SJSA1 (cell line): Measurements from ENCODE around the gene SMIM29. TPM values are rescaled to one million over a fixed set of nuclear protein-coding genes. Genes with fewer than 3 reads are reported as not detected.
"Not testable (repeated sequence)": the region's sequence is repeated elsewhere in the genome, so short reads cannot be mapped to it uniquely, and the experiment has no call there.

Source experiments
- DNase-seq, 2 experiments: peaks; one replicate each; pipeline ENCODE4 v3.0.0-alpha.2; 2015 to 2020; ENCODE audit warnings: low spot score in 2 of 2, low read depth in 1 of 2
- H3K27ac ChIP-seq: fragments of 250-450 bp; sonication (Bioruptor Pico); 2 replicates; pipeline ENCODE4 v1.5.1; 2020; ENCODE audit warnings: mild to moderate bottlenecking, moderate library complexity
- H3K27me3 ChIP-seq: fragments of 250-450 bp; sonication (Bioruptor Pico); replicated peaks from 2 replicates; pipeline ENCODE4 v1.5.1; 2020; ENCODE audit warnings: mild to moderate bottlenecking, moderate library complexity
- H3K36me3 ChIP-seq: fragments of 250-450 bp; sonication (Bioruptor Pico); 2 replicates; pipeline ENCODE4 v1.5.1; 2020; ENCODE audit warnings: mild to moderate bottlenecking
- H3K4me1 ChIP-seq: fragments of 250-450 bp; sonication (Bioruptor Pico); replicated peaks from 2 replicates; pipeline ENCODE4 v1.6.1; 2021; ENCODE audit warnings: mild to moderate bottlenecking
- H3K4me3 ChIP-seq: fragments of 250-450 bp; sonication (Bioruptor Pico); 2 replicates; pipeline ENCODE4 v1.5.1; 2020; ENCODE audit warnings: mild to moderate bottlenecking
- H3K9me3 ChIP-seq: fragments of 250-450 bp; sonication (Bioruptor Pico); replicated peaks from 2 replicates; pipeline ENCODE4 v1.5.1; 2020; ENCODE audit warnings: mild to moderate bottlenecking
- total RNA-seq: library from RNA; depleted of rRNA; stranded (reverse); fragments of >200 nt; shearing (Covaris generic); gene quantifications from 2 replicates; pipeline ENCODE4 v1.2.3, GENCODE V29; 2014

The SMIM29 gene
- total RNA-seq, 1 experiment from 2014 or later = 24.5 TPM

- peak overlapping the region; percentile 67 for H3K27ac ChIP-seq
- H3K27me3 ChIP-seq = no peaks in the 10 kb centered on the region
- peaks cover 40% of the 10 kb centered on the region for H3K4me1 ChIP-seq
- peak in 1 of 2 experiments; percentile 81 for DNase-seq
- peaks cover 18% of the 10 kb centered on the region for H3K36me3 ChIP-seq
- H3K4me3 ChIP-seq = peak overlapping the region; percentile 65
- no peaks in the 10 kb centered on the region for H3K9me3 ChIP-seq
These were observed 859 bp upstream of the SMIM29 start for GRCh38 chr6:34249469-34250261.

DNA sequence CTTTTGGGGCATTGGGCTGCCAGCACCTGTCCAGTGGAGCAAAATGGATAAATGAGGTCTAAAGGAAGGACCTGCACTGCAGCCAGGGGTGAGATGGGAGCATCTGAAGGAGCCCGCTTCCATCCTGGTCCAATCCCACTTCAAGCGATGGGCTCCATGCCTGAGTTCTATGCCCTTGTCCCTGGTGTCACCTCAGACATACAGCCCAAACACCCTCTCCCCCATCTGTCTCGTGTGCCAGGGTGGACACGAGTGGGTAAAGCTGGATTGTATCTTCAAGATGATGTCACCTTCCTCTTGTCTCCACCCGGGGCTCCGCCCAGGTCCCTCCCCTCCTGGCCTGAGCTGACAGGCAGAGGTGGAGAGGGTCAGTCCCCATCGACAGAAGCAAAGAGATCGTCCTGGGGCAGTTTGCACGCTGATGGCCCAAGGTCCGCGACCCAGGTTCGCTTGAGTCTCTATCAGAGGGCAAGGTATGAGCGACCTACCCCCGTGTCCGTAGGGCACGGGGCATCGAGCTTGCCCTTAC lies 544 bp downstream of the SMIM29 start:
- Histone ChIP-seq H3K36me3 (peaks cover 25% of the 10 kb centered on the region), H3K4me1 (peaks cover 54% of the 10 kb centered on the region), H3K9me3 (no peaks in the 10 kb centered on the region), H3K27ac (peak overlapping the region; percentile 27), H3K4me3 (peak overlapping the region; percentile 65), H3K27me3 (no peaks in the 10 kb centered on the region)
- DNase-seq = peak; percentile 57 to 70

DNA sequence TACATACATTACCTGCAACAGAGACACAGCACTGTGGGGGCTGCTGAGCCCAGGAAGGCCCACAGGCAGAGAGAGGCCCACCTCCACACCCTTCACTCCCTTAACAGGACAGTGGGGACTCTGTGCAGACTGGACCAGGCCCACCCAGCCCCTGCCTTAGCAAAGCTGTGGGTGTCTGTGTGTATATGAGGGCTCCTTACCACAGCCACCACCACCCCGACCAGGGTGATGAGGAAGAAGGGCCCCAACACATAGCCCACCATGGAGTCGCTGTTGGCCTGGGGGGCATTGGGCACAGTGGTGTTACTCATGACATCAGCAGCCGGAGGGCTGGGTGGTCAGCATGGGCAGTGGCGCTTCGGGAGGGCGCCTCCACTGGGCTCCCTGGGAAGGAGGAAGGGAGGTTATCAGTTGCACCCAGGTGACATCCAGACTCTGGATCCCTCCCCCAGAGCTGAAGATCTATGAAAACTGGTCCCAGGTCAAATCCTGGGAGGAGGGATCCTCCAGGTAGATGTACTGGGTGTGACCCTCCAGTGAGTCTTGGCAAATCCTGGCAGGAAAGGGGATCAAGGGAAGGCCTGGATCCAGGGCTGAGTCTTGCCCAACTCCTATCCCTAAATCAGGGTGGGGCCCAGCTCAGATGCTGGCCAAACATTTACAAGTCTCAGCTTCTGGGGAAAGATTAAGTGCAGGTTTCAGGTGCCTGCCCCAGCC lies 1.2 kb downstream of the SMIM29 start:
- no peak for DNase-seq
- peaks cover 31% of the 10 kb centered on the region for H3K36me3 ChIP-seq
- peak overlapping the region; percentile 65 for H3K4me3 ChIP-seq
- peaks cover 60% of the 10 kb centered on the region for H3K4me1 ChIP-seq
- no peaks in the 10 kb centered on the region for H3K27me3 ChIP-seq
- H3K9me3 ChIP-seq = no peaks in the 10 kb centered on the region
- no peak overlapping the region for H3K27ac ChIP-seq

DNA sequence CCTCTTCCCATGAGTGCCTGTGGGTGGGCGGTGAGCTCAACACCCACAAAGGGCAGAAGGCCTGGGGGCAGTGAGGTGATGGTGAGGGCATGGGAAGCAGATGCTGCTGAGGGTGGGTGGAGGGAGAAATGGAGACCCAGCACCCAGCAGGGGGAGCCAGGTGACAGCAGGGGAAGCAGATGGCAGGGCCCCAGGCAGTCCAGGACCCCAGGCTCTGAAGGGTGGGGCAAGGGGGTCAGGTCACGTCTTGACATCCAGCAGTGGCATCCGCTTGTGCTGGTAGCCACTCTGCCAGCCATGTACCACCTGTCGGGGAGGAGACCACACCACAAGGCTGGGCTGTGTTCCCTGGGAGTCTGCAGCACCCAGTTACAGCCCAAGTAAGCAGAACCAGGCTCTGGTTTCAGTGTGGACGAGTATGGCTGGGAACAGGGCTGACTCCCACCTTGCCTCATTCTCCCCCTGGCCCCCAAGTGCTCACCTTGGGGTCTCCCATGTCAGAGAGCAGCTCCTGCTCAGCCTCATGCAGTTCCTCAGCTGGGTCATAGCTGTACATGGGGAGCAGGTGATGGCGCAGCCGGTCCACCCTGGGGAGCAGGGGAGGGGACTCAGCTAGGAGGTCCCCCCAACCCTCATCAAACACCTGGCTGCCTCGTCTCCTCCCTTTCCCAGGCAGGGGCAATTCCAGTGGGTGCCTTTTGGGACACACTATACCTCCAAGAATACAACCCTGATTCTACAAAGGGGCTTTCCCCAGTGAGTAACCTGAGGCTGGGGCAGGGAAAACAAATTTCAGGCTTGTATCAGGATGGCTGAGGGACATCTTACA lies 2.0 kb downstream of the SMIM29 start:
- peaks cover 39% of the 10 kb centered on the region for H3K36me3 ChIP-seq
- peak overlapping the region; percentile 31 for H3K27ac ChIP-seq
- DNase-seq = peak; percentile 61 to 78
- H3K27me3 ChIP-seq = no peaks in the 10 kb centered on the region
- H3K4me1 ChIP-seq = peaks cover 68% of the 10 kb centered on the region
- H3K9me3 ChIP-seq = no peaks in the 10 kb centered on the region
- no peak overlapping the region for H3K4me3 ChIP-seq

- Histone ChIP-seq H3K27ac (peak overlapping the region; percentile 31; the same call in 1 of the 2 replicates), H3K4me1 (peaks cover 69% of the 10 kb centered on the region), H3K36me3 (peaks cover 45% of the 10 kb centered on the region), H3K27me3 (no peaks in the 10 kb centered on the region), H3K4me3 (no peak overlapping the region), H3K9me3 (no peaks in the 10 kb centered on the region)
- DNase-seq = no peak
These were observed 2.6 kb downstream of the SMIM29 start for GRCh38 chr6:34246249-34246562.

DNA sequence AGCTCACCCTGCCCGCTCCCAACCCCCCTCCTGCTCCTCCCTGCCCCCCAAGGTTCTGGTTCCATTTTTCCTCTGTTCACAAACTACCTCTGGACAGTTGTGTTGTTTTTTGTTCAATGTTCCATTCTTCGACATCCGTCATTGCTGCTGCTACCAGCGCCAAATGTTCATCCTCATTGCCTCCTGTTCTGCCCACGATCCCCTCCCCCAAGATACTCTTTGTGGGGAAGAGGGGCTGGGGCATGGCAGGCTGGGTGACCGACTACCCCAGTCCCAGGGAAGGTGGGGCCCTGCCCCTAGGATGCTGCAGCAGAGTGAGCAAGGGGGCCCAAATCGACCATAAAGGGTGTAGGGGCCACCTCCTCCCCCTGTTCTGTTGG lies 3.1 kb downstream of the SMIM29 start:
- H3K4me3 ChIP-seq, H3K9me3 ChIP-seq, H3K27ac ChIP-seq, DNase-seq, H3K27me3 ChIP-seq: not testable (repeated sequence)
- peaks cover 50% of the 10 kb centered on the region for H3K36me3 ChIP-seq
- peaks cover 69% of the 10 kb centered on the region for H3K4me1 ChIP-seq

GRCh38 chr6:34245032-34245760 lies 3.6 kb downstream of the SMIM29 start:
- peaks cover 69% of the 10 kb centered on the region for H3K4me1 ChIP-seq

GRCh38 chr6:34243901-34244884 lies 4.6 kb downstream of the SMIM29 start:
- no peaks in the 10 kb centered on the region for H3K27me3 ChIP-seq
- peaks cover 55% of the 10 kb centered on the region for H3K36me3 ChIP-seq
- H3K4me3 ChIP-seq = no peak overlapping the region
- DNase-seq = peak; percentile 97
- H3K27ac ChIP-seq = peak overlapping the region; percentile 90
- peaks cover 62% of the 10 kb centered on the region for H3K4me1 ChIP-seq
- H3K9me3 ChIP-seq = no peaks in the 10 kb centered on the region

More at GRCh38 chr6:34245032-34245760, 3.6 kb downstream of the SMIM29 start:
- H3K9me3 ChIP-seq, H3K27me3 ChIP-seq, H3K4me3 ChIP-seq, DNase-seq, H3K27ac ChIP-seq: not testable (repeated sequence)
- H3K36me3 ChIP-seq = peaks cover 55% of the 10 kb centered on the region

- peaks cover 65% of the 10 kb centered on the region for H3K4me1 ChIP-seq
- DNase-seq = peak; percentile 80 to 83
- no peak overlapping the region for H3K4me3 ChIP-seq
These were observed 5.6 kb downstream of the SMIM29 start for GRCh38 chr6:34243131-34243771.

GRCh38 chr6:34242252-34243130 lies 6.3 kb downstream of the SMIM29 start:
- Histone ChIP-seq H3K36me3 (peaks cover 55% of the 10 kb centered on the region), H3K27me3 (no peaks in the 10 kb centered on the region), H3K27ac (peak overlapping the region; percentile 90), H3K4me1 (peaks cover 65% of the 10 kb centered on the region), H3K4me3 (no peak overlapping the region), H3K9me3 (no peaks in the 10 kb centered on the region)
- DNase-seq = no peak

More at GRCh38 chr6:34243131-34243771, 5.6 kb downstream of the SMIM29 start:
- Histone ChIP-seq H3K9me3 (no peaks in the 10 kb centered on the region), H3K27ac (peak overlapping the region; percentile 90), H3K36me3 (peaks cover 55% of the 10 kb centered on the region), H3K27me3 (no peaks in the 10 kb centered on the region)
